GM12874 (cell line): Measurements from ENCODE around the gene PUDP.

Experiments used
- TF ChIP-seq, protein P1 (sequence below): IDR thresholded peaks from 2 replicates; pipeline ENCODE4 v1.5.1; 2011; ENCODE audit warnings: low read depth, mild to moderate bottlenecking, control low read depth, low read length, moderate library complexity; ENCODE audit not compliant: insufficient read depth

Gene PUDP

DNA sequence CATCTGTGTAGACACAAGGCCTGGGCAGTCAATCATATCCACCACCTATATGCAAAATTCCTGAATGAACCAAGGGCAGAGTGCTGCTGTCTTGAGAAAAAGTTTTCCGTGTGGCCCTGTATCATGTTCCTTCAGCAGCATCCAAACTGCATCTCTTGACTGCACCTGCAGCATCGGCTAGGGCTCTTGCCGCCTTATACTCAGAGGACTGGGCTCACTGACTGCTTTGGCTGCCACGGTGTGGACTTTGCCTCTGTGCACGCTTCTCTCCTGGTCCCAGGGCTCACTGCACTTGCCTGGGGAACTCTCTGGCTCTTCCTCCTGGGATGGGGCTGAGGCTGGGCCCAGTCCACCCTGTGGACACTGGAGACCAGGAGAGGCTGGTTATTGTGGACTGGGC, 39.9 kb downstream of the PUDP start:
- TF ChIP-seq, protein P1, sequence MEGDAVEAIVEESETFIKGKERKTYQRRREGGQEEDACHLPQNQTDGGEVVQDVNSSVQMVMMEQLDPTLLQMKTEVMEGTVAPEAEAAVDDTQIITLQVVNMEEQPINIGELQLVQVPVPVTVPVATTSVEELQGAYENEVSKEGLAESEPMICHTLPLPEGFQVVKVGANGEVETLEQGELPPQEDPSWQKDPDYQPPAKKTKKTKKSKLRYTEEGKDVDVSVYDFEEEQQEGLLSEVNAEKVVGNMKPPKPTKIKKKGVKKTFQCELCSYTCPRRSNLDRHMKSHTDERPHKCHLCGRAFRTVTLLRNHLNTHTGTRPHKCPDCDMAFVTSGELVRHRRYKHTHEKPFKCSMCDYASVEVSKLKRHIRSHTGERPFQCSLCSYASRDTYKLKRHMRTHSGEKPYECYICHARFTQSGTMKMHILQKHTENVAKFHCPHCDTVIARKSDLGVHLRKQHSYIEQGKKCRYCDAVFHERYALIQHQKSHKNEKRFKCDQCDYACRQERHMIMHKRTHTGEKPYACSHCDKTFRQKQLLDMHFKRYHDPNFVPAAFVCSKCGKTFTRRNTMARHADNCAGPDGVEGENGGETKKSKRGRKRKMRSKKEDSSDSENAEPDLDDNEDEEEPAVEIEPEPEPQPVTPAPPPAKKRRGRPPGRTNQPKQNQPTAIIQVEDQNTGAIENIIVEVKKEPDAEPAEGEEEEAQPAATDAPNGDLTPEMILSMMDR, result no peak

DNA sequence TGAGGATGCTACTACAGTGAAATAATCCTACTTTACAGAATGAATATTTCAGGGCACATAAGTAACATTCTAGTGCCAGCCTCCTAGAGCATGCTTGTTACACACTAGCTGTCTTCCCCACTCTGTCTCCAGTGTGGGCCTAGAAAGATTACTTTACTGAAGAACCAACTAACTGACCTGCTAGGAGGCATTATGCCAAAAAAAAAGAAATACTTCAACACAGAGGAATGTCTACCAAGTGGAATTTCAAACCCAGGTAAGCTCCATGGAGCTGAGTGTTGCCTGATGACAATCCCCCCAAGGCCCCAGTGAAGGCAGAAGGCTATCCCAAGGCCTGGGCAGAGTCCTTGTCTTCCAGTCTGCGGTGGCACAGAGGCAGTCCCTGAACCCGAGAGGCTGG, 41.3 kb downstream of the PUDP start:
- TF ChIP-seq, protein P1, result no peak

DNA sequence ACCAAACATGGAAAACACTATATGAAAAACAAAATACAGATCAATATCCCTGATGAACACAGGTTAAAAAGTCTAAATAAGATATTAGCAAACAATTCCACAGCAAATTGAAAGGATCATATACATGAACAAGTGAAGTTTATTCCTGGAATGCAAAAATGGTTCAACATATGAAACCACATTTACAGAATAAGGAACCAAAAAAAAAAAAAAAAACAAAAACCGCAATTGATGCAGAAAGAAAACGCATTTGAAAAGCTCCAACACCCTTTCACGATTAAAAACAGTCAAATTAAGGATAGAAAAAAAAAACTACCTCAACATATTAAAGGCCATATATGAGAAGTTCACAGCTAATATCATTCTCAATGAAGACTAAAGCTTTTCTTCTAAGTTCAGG, 45.8 kb downstream of the PUDP start:
- TF ChIP-seq, protein P1, result no peak

DNA sequence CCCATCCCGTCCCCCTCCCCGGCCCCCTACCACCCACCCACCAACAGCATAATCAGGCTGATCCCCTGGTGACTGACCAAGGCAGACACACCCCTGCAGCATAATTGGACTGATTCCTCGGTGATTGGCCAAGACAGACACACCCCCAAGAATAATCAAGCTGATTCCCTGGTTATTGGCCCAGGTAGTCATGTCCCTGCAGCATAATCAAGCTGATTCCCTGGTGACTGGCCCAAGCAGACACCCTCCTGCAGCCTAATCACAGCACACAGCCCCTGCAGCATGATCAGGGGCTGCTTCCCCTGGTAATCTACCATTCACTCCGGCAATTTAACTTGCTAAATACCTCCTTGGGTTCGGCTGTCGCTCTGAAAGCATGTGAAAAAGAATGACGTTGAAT, 47.9 kb downstream of the PUDP start:
- TF ChIP-seq, protein P1, result no peak

DNA sequence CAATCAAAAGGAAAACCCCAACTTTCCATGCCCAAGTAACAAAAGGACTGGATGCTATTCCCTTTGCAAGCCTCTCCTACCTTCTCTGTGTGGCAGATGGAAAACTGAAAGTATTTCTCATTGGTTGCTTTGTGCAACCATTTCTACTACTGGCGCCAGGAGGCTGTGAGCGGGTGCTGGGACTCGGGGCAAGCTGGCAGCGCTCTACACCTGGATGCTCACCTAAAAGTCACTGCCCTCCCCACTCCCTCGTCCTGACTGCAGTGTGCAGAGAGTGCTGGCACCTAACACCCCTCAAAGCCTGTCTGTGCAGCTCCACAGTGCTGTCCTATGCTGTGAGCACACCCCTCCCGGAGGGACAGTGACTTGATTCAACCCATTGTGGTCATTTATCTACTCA, 54.6 kb downstream of the PUDP start:
- TF ChIP-seq, protein P1, result no peak

DNA sequence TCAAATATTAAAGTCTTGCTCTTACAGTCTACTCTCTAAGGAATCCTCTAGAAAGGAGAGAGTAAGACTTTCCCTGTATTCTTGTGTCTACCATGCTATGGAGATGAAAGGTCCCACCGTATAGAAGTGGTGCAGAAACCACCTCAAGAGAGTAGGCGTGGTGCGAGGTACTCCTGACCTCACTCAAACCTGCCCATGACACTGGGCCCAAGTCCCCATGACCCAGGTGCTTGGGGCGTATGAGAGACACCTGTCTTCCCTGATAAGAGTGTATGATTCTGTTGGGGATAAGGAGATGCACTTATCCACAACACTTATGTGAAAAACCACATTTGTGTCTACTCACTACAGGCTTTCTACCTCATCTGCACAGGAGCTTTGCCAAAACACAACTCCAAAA, 55.4 kb downstream of the PUDP start:
- TF ChIP-seq, protein P1, result no peak

DNA sequence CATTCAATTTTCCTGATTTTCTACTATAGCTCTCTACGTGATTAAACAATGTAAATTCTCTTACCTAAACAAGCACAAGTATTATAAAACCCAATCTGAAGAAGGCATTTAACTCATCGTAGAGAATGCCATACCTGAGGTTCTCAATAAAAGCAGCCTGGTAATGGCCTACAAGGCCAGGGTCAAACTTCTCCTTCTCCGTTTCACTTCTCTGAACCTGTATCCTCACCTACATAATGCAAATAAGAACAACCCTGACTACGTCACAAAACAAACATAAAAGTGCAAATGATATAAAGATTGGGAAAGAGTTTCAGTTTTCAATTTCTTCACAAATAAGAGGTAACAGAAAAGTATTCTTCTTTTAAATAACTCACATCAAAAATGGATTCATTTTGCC, 56.0 kb downstream of the PUDP start:
- TF ChIP-seq, protein P1, result no peak

DNA sequence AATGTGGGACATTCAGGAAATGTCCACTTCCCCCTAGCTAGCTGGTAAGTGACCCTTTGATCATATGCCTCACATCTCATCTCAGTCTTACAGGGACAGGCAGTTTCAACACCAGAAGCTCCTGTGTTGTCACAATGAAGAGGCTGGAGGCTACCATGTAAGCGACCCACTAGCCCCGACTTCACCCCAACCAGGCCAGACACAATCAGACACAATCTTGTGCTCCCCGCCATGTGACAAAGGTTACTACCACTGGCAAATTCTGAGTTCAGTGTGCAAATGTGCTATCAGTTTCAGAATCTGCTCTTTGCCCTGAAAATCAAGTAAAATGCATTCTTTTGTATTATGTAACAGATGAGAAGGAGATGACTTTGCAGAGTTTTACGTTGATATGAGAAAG, 57.3 kb downstream of the PUDP start:
- TF ChIP-seq, protein P1, result no peak
